Hematopoietic multipotent progenitor cell treated with erythropoietin and hydrocortisone succinate and interleukin-3 and kit ligand, for 6 days (in vitro differentiated cells): ENCODE results near the gene PALD1.

Experiments
- DNase-seq: peaks from one replicate; pipeline ENCODE4 v3.0.0-alpha.2; 2015

The PALD1 gene

DNA sequence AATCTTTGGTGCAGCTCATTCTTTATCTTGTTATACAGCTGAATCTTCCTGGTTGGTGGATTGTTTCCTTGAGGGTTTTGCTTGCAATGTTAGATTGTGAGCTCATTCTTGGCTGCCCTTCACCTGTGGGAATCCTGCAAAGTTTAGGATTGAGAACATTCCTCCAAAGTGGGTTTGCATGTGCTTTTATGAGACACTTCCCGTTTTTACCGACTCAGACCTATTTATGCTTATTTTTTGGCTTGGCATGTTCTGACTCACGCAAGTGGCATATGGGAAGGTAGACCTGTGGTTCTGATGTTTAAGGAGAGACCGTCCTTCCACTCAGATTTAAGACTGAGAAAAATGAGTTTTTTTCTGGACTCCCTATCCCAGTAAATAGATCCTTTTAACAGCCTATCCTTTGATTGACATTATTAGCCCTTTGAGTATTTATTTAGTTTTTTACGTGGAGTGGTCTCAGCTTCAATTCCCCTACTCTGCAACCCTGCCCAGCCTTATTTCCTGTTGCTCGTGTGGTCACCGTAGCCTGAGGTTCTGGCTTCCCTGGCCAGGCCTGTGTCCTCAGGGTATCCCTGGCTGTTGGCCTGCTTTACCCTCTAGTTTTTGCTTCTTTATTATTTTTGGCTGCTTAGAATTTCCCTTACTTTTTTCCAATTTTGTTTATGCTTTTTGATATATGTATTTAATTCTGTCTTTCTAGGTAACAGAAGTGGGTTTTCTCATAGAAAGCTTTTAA is 137.4 kb downstream of the PALD1 start:
- peak; percentile 14 for DNase-seq

DNA sequence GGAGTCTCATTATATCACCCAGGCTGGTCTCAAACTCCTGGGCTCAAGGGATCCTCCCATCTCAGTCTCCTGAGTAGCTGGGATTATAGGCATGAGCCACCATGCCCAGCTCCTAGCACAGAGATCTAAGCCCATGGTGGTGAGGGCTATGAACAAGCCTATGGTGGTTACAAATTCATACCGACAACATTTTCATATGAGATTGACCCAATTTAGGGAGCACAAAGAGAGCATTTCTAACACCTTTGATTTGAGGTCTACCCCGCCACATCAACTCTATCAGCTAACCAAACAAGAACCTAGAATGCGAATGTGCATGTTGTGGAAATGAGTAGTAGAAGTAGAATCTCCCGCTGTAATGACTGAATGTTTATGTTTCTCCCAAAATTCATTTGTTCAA is 138.2 kb downstream of the PALD1 start:
- no peak for DNase-seq
